Effector memory CD4-positive, alpha-beta T cell (primary cell): ENCODE measurements around the gene TMEM107.

Experiments
- DNase-seq, 3 donors: peaks; one replicate each; pipeline ENCODE4 v3.0.0-alpha.2; 2020
- H3K27ac ChIP-seq: 2 replicates; pipeline ENCODE4 v1.7.0; 2013; ENCODE audit warnings: mild to moderate bottlenecking, low read length, moderate library complexity; ENCODE audit not compliant: insufficient read depth, poor library complexity, severe bottlenecking
- H3K27me3 ChIP-seq: replicated peaks from 2 replicates; pipeline ENCODE4 v1.7.0; 2013; ENCODE audit warnings: mild to moderate bottlenecking, low read length; ENCODE audit not compliant: insufficient read depth, control insufficient read depth, poor library complexity, severe bottlenecking
- H3K36me3 ChIP-seq: 2 replicates; pipeline ENCODE4 v1.7.0; 2013; ENCODE audit warnings: mild to moderate bottlenecking, low read length, moderate library complexity; ENCODE audit not compliant: control insufficient read depth, insufficient read depth
- H3K4me1 ChIP-seq: 2 replicates; pipeline ENCODE4 v1.7.0; 2013; ENCODE audit warnings: low read length, mild to moderate bottlenecking; ENCODE audit not compliant: control insufficient read depth, insufficient read depth, poor library complexity, severe bottlenecking
- H3K4me3 ChIP-seq: 2 replicates; pipeline ENCODE4 v1.7.0; 2013; ENCODE audit warnings: low read length, low read depth, mild to moderate bottlenecking; ENCODE audit not compliant: insufficient read depth, poor library complexity, severe bottlenecking
- H3K9me3 ChIP-seq: 2 replicates; pipeline ENCODE4 v1.7.0; 2013; ENCODE audit warnings: mild to moderate bottlenecking, low read length, moderate library complexity; ENCODE audit not compliant: control insufficient read depth

TMEM107 gene

GRCh38 chr17:8189041-8189710 is 13.0 kb upstream of the TMEM107 start:
- peak overlapping the region; percentile 75 for H3K4me3 ChIP-seq
- H3K4me1 ChIP-seq = peaks cover 34% of the 10 kb centered on the region
- no peaks in the 10 kb centered on the region for H3K9me3 ChIP-seq
- H3K27me3 ChIP-seq = no peaks in the 10 kb centered on the region
- H3K36me3 ChIP-seq = no peaks in the 10 kb centered on the region
- H3K27ac ChIP-seq = peak overlapping the region; percentile 87
- DNase-seq = peak in 1 of 3 donors; percentile 11

GRCh38 chr17:8188263-8188839 is 12.2 kb upstream of the TMEM107 start:
- Histone ChIP-seq H3K27ac (peak overlapping the region; percentile 87), H3K36me3 (no peaks in the 10 kb centered on the region), H3K9me3 (no peaks in the 10 kb centered on the region), H3K4me3 (peak overlapping the region; percentile 75), H3K4me1 (peaks cover 34% of the 10 kb centered on the region), H3K27me3 (no peaks in the 10 kb centered on the region)
- peak in 1 of 3 donors; percentile 10 for DNase-seq

- peak overlapping the region; percentile 88 for H3K4me3 ChIP-seq
- no peaks in the 10 kb centered on the region for H3K27me3 ChIP-seq
- H3K36me3 ChIP-seq = no peaks in the 10 kb centered on the region
- peak overlapping the region; percentile 87 for H3K27ac ChIP-seq
- H3K4me1 ChIP-seq = peaks cover 34% of the 10 kb centered on the region
- no peaks in the 10 kb centered on the region for H3K9me3 ChIP-seq
- DNase-seq = peak; percentile 77 to 84 (median 83)
Observed at GRCh38 chr17:8187517-8188262, 11.5 kb upstream of the TMEM107 start.

- peak overlapping the region; percentile 88 for H3K4me3 ChIP-seq
- DNase-seq = peak; percentile 75 to 80 (median 75)
- no peaks in the 10 kb centered on the region for H3K36me3 ChIP-seq
- no peaks in the 10 kb centered on the region for H3K9me3 ChIP-seq
- peak overlapping the region; percentile 87 for H3K27ac ChIP-seq
- H3K4me1 ChIP-seq = peaks cover 29% of the 10 kb centered on the region
- no peaks in the 10 kb centered on the region for H3K27me3 ChIP-seq
Observed at GRCh38 chr17:8186787-8187516, 10.8 kb upstream of the TMEM107 start.

- DNase-seq = no peak
- Histone ChIP-seq H3K27me3 (no peaks in the 10 kb centered on the region), H3K36me3 (no peaks in the 10 kb centered on the region), H3K27ac (peak overlapping the region; percentile 87), H3K4me1 (peaks cover 23% of the 10 kb centered on the region), H3K4me3 (peak overlapping the region; percentile 88), H3K9me3 (no peaks in the 10 kb centered on the region)
Observed at GRCh38 chr17:8186446-8186786, 10.2 kb upstream of the TMEM107 start.

- Histone ChIP-seq H3K4me3 (peak overlapping the region; percentile 88), H3K36me3 (no peaks in the 10 kb centered on the region), H3K27me3 (no peaks in the 10 kb centered on the region), H3K27ac (peak overlapping the region; percentile 87), H3K9me3 (no peaks in the 10 kb centered on the region), H3K4me1 (peaks cover 23% of the 10 kb centered on the region)
- DNase-seq = peak; percentile 75 to 86 (median 79)
Observed at GRCh38 chr17:8185582-8186445, 9.6 kb upstream of the TMEM107 start.

GRCh38 chr17:8176998-8177731 is 985 bp upstream of the TMEM107 start:
- Histone ChIP-seq H3K9me3 (no peaks in the 10 kb centered on the region), H3K27me3 (no peaks in the 10 kb centered on the region), H3K4me1 (peaks cover 31% of the 10 kb centered on the region), H3K36me3 (no peaks in the 10 kb centered on the region), H3K27ac (peak overlapping the region; percentile 81), H3K4me3 (peak overlapping the region; percentile 61)
- no peak for DNase-seq

GRCh38 chr17:8175795-8176196 is 384 bp downstream of the TMEM107 start:
- H3K36me3 ChIP-seq = no peaks in the 10 kb centered on the region
- H3K27ac ChIP-seq = peak overlapping the region; percentile 81
- H3K27me3 ChIP-seq = no peaks in the 10 kb centered on the region
- H3K9me3 ChIP-seq = no peaks in the 10 kb centered on the region
- peaks cover 31% of the 10 kb centered on the region for H3K4me1 ChIP-seq
- no peak for DNase-seq
- peak overlapping the region; percentile 61 for H3K4me3 ChIP-seq

- no peaks in the 10 kb centered on the region for H3K9me3 ChIP-seq
- no peaks in the 10 kb centered on the region for H3K36me3 ChIP-seq
- H3K27me3 ChIP-seq = no peaks in the 10 kb centered on the region
- H3K4me3 ChIP-seq = peak overlapping the region; percentile 39
- DNase-seq = no peak
- H3K27ac ChIP-seq = peak overlapping the region; percentile 97
- peaks cover 31% of the 10 kb centered on the region for H3K4me1 ChIP-seq
Observed at GRCh38 chr17:8173871-8174322, 2.3 kb downstream of the TMEM107 start.
